Measurements from ENCODE around the gene BCAS4.

DNA sequence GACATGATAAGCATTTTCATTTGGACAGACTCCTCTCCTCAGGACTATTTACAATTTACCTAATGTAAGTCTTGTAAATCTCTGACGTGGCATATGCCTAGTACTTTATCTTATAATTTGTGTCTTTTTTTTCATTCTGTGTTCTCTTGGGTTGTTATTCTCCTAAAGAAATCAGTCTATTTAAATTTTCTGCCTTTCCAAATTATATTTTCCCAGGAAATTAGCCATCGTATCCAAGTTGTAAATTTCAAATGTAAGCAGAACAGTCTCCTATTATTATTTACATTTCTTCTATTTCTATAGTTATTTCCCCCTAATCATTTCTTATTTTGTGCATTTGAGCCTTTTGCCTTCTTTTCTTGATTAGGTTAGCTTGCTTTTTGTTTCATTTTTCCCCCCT, 17.5 kb upstream of the BCAS4 start:
- TF ChIP-seq EZH2 (IDR thresholded peaks at IDR 0.05; ENCODE audit: low read depth), result no peak
- TF ChIP-seq, protein P1, sequence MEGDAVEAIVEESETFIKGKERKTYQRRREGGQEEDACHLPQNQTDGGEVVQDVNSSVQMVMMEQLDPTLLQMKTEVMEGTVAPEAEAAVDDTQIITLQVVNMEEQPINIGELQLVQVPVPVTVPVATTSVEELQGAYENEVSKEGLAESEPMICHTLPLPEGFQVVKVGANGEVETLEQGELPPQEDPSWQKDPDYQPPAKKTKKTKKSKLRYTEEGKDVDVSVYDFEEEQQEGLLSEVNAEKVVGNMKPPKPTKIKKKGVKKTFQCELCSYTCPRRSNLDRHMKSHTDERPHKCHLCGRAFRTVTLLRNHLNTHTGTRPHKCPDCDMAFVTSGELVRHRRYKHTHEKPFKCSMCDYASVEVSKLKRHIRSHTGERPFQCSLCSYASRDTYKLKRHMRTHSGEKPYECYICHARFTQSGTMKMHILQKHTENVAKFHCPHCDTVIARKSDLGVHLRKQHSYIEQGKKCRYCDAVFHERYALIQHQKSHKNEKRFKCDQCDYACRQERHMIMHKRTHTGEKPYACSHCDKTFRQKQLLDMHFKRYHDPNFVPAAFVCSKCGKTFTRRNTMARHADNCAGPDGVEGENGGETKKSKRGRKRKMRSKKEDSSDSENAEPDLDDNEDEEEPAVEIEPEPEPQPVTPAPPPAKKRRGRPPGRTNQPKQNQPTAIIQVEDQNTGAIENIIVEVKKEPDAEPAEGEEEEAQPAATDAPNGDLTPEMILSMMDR (conservative IDR thresholded peaks at IDR 0.05), result no peak

All from PC-9 (cell line).